GM12892 (cell line): ENCODE results near the gene TIAM1.

ENCODE experiments used
- POLR2A ChIP-seq: IDR thresholded peaks from 2 replicates; pipeline ENCODE4 v1.6.1; 2011; ENCODE audit warnings: low read depth, low read length, control low read depth
- POLR2AphosphoS5 ChIP-seq: IDR thresholded peaks from 2 replicates; pipeline ENCODE4 v1.6.1; 2011; ENCODE audit warnings: low read depth, low read length, control low read depth
- TAF1 ChIP-seq: IDR thresholded peaks from 2 replicates; pipeline ENCODE4 v1.6.1; 2011; ENCODE audit warnings: low read depth, mild to moderate bottlenecking, control low read depth, low read length, borderline replicate concordance

- TF ChIP-seq POLR2A = no peak
- no peak for TF ChIP-seq POLR2AphosphoS5
- no peak for TF ChIP-seq TAF1
These were observed 147.3 kb downstream of the TIAM1 start for GRCh38 chr21:31196724-31197123.
